GM18511 (cell line): ENCODE data around the gene PLEKHG7.
"Not testable (repeated sequence)": the region's sequence is repeated elsewhere in the genome, so short reads cannot be mapped to it uniquely, and the experiment has no call there.

ENCODE experiments used
- ATAC-seq: cut with Tn5 transposase; IDR thresholded peaks from one replicate; pipeline ENCODE4 v1.9.1; 2021; ENCODE audit warnings: mild to moderate bottlenecking, moderate library complexity; ENCODE audit not compliant: unreplicated experiment

Gene PLEKHG7

DNA sequence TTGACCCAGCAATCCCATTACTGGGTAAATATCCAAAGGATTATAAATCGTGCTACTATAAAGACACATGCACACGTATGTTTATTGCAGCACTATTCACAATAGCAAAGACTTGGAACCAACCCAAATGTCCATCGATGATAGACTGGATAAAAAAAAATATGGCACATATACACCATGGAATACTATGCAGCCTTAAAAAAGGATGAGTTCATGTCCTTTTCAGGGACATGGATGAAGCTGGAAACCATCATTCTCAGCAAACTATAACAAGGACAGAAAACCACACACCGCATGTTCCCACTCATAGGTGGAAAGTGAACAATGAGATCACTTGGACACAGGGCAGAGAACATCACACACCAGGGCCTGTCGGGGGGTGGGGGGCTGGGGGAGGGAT lies 91.6 kb downstream of the PLEKHG7 start:
- ATAC-seq = not testable (repeated sequence)

DNA sequence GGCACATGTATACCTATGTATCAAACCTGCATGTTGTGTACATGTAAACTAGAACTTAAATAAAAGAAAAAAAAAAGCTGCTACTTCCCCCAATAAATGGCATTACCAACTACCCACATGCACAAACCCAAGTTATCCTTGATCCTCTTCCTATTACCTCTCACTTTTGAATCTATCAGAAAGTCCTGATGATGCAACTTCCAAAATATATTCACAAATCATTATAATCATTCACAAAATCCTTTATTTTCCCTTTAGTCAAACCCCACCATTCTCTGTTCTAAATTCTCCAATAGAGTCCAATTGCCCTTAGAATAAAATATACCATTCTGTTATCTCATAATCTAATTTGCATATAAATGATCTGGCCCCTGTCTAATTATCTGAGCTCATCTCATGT lies 92.0 kb downstream of the PLEKHG7 start:
- no peak for ATAC-seq

DNA sequence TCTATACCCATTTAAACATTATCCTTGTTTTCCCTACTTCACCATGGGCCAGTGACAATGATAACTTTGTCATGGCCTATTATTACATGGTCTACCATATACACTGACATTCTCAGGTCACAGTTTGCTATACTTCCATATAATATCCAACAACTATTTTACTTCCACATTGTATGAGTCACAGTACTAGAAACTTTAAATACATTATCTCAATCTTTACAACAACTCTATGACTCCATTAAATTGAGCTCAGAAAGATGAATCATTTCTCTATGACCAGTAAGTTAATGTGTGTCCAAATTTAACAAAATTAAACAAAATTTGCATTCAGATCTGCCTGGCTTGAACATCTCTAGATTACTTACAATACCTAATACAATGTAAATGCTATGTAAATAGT lies 93.9 kb downstream of the PLEKHG7 start:
- no peak for ATAC-seq

DNA sequence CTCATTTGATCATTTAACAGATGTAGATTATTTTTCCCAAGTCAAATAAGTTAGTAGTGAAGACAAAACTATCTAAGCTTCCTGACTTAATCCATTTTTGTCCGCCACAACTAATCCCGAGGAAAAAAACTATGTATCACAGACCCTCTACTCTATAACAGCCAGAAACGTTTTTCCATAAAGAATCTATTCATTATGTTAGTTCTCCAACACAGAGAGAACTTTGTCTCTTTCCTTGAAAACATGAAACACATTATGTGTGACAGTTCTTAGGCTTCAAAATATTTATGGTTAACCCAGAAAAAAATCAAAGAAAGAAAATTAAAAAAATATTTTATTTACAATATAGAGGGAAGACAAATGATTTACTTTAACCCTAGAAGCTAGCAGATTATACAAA lies 100.1 kb downstream of the PLEKHG7 start:
- ATAC-seq = no peak

DNA sequence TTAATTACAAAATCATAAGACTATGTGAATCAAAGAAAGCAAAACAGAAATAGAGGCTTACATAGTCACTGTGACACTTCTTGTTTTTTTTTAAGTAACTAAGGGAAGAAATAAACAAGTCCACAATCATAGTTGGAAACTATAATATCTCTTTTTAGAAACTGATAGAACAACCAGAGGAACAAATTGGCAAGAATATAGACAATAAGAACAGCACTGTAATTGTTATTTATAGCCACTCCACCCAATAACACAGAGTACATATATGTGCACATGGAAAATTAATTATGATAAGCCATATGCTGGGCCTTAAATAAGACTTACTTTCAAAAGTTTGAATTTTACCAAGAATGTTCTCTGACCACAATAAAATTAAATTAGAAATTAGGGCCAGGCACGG lies 101.1 kb downstream of the PLEKHG7 start:
- ATAC-seq = no peak

DNA sequence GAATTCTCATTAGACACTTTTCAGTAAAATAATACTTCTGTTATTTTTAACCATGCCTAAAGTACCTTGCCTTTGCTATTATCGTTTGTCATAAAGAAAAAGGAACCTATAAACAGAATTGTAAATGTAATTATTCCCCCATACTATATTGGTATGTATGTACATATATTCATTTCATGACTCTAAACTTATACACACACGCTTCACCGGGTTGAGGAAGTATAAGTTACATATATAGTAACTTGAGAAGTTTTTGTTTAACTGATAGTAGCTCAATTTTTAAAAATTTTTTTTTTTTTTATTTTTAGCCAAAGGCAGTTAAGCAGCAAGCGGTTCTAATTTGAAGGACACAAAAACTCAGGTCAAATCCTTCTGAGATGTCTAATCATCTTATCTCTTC lies 107.6 kb downstream of the PLEKHG7 start:
- peak; percentile 86 for ATAC-seq

DNA sequence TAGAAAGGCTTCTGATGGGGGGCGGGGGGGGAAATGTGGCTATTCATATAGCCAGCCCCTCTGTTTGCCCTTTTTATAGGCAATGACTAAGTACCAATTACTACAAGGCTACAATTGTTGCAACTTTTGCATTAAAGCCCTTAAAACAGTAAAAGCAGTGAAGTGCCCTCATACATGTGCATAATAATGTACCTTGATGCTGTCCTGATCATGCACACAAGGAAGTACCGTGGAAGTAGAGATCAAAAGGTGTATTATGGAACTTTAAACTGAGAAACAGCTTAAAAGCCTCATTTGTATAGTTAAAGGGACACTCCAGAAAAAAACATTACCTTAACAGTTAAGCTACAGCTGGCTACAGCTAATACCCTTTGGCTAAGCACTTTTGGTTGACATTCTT lies 111.8 kb downstream of the PLEKHG7 start:
- ATAC-seq = no peak

DNA sequence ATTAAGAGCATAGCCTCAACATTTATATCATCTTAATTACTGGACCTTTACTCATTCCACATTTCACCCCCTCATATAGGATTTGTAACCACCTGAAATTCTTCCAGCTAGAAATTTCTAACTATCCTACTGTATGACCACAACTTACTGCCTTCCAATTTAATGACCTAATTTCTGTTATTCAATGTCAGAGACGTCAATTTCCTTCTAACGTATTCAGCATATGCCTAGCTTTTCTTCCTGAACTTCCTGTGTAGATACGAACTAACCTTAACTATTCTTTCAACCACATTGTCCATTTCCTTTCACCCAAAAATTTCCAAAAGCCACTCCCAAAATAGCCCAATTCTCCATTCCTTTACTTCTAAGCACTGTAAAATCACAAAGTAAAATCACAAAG lies 118.4 kb downstream of the PLEKHG7 start:
- no peak for ATAC-seq
